MG63 (cell line): ENCODE measurements around the gene OR7A5. TPM values are rescaled to one million over a fixed set of nuclear protein-coding genes. Genes with fewer than 3 reads are reported as not detected.

ENCODE experiments used
- DNase-seq: peaks from one replicate; pipeline ENCODE4 v3.0.0-alpha.2; 2020
- H3K27me3 ChIP-seq: fragments of 250-450 bp; sonication (Bioruptor Pico); 2 replicates; pipeline ENCODE4 v1.5.1; 2020; ENCODE audit warnings: mild to moderate bottlenecking, moderate library complexity
- H3K36me3 ChIP-seq: fragments of 250-450 bp; sonication (Bioruptor Pico); 2 replicates; pipeline ENCODE4 v1.5.1; 2020; ENCODE audit warnings: mild to moderate bottlenecking, moderate library complexity
- H3K4me3 ChIP-seq: fragments of 250-450 bp; sonication (Bioruptor Pico); 2 replicates; pipeline ENCODE4 v1.5.1; 2020; ENCODE audit warnings: mild to moderate bottlenecking, moderate library complexity
- H3K9me3 ChIP-seq: fragments of 250-450 bp; sonication (Bioruptor Pico); 2 replicates; pipeline ENCODE4 v1.5.1; 2020; ENCODE audit warnings: mild to moderate bottlenecking, moderate library complexity
- total RNA-seq: library from RNA; depleted of rRNA; stranded (reverse); fragments of >200 nt; shearing (Covaris generic); gene quantifications from 2 replicates; pipeline ENCODE4 v1.2.3, GENCODE V29; 2014; ENCODE audit warnings: low replicate concordance; rRNA removed

Gene OR7A5
- not detected in 2 replicates for total RNA-seq

DNA sequence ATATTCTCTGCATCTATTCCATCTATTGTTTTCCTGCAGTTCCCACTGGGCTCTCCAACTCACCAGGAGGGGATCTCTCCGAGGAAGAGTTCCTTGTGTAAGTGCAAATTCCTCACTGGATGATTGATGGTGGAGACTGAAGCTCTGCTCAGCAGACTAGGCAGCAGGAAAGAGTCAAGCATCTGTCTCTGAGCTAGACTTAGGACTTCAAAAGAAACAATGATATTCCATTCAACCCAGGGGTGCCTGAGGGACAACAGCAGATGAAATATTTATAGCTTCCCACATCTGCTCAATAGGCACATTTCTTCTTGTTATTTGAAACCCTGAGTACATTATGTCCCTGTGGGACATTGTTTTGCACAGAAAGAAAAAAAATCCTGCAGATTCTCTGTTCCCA lies at the start of gene OR7A5, which contains the start of gene OR7C1:
Gene OR7A5, minus strand, starts transcription at position 175 of the 400 bp plus-strand sequence. CDS start 6,944 bp downstream, outside the sequence.
Gene OR7C1, minus strand, starts transcription at position 175 of the 400 bp plus-strand sequence. CDS start 35,049 bp downstream, outside the sequence.
- Histone ChIP-seq H3K9me3 (no peaks in the 10 kb centered on the region), H3K4me3 (no peak within 1 kb of the TSS), H3K27me3 (peaks cover 27% of the 10 kb centered on the region), H3K36me3 (no peaks in the 10 kb centered on the region)
- DNase-seq = no peak

GRCh38 chr19:14871619-14872230 lies 36.7 kb upstream of the OR7A5 start:
- Histone ChIP-seq H3K27me3 (peaks cover 26% of the 10 kb centered on the region), H3K9me3 (no peaks in the 10 kb centered on the region), H3K4me3 (no peak overlapping the region), H3K36me3 (no peaks in the 10 kb centered on the region)
- DNase-seq = no peak

DNA sequence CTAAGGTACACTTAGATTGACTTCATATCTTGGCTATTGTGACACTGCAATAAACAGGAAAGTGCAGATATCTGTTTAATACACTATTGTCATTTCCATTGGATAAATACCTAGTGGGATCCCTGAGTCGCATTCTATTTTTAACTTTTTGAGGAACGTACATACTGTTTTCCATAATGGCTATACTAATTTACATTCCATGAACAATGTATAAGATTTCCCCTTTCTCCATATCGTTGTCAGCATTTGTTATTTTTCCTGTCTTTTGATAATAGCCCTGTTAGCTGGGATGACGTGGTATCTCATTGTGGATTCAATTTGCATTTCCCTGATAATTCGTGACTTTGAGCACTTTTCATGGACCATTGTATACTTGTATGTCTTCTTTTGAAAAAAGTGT lies 33.5 kb upstream of the OR7A5 start:
- no peak for DNase-seq
- H3K36me3 ChIP-seq = no peaks in the 10 kb centered on the region
- peaks cover 30% of the 10 kb centered on the region for H3K27me3 ChIP-seq
- no peaks in the 10 kb centered on the region for H3K9me3 ChIP-seq
- no peak overlapping the region for H3K4me3 ChIP-seq

GRCh38 chr19:14848822-14849221 lies 13.8 kb upstream of the OR7A5 start, which contains the start of gene OR7A10:
Gene OR7A10 (minus strand): TSS chr19:14848922. CDS start chr19:14841877, 7,045 bp downstream.
- H3K27me3 ChIP-seq = peaks cover 31% of the 10 kb centered on the region
- DNase-seq = no peak

GRCh38 chr19:14843578-14843977 lies 8.6 kb upstream of the OR7A5 start:
- DNase-seq = no peak
- Histone ChIP-seq H3K4me3 (no peak overlapping the region), H3K9me3 (no peaks in the 10 kb centered on the region), H3K27me3 (peaks cover 30% of the 10 kb centered on the region), H3K36me3 (no peaks in the 10 kb centered on the region)

More at GRCh38 chr19:14848822-14849221, 13.8 kb upstream of the OR7A5 start, which contains the start of gene OR7A10:
- Histone ChIP-seq H3K9me3 (no peaks in the 10 kb centered on the region), H3K4me3 (no peak within 1 kb of the TSS), H3K36me3 (no peaks in the 10 kb centered on the region)

- H3K9me3 ChIP-seq = no peaks in the 10 kb centered on the region
- H3K27me3 ChIP-seq = peaks cover 27% of the 10 kb centered on the region
- no peak overlapping the region for H3K4me3 ChIP-seq
- no peaks in the 10 kb centered on the region for H3K36me3 ChIP-seq
- DNase-seq = no peak
These were observed 8.2 kb upstream of the OR7A5 start for GRCh38 chr19:14843169-14843568.

- no peaks in the 10 kb centered on the region for H3K9me3 ChIP-seq
- H3K4me3 ChIP-seq = no peak overlapping the region
- peaks cover 32% of the 10 kb centered on the region for H3K27me3 ChIP-seq
- DNase-seq = no peak
- no peaks in the 10 kb centered on the region for H3K36me3 ChIP-seq
These were observed 5.2 kb upstream of the OR7A5 start for GRCh38 chr19:14840206-14840605.

DNA sequence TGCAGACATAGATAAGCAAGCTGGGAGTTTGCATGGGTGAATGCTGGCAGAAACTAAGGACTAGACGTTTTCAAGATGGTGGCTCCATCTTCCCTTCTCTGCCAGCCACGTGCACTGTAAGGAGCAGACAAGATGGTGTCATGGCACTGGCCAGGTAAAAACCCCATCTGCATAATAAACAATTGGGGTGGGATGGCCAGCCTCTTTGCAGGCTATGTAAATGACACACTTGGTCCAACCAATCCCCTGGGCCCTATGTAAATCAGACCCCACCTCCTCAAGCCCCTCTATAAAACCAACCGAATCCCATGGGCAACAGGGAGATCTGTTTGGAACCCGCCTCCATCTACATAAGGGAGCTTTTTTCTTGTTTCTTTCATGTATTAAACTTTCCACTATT lies 2.4 kb upstream of the OR7A5 start:
- DNase-seq = no peak
- Histone ChIP-seq H3K9me3 (no peaks in the 10 kb centered on the region), H3K27me3 (peaks cover 28% of the 10 kb centered on the region), H3K4me3 (no peak overlapping the region), H3K36me3 (no peaks in the 10 kb centered on the region)

DNA sequence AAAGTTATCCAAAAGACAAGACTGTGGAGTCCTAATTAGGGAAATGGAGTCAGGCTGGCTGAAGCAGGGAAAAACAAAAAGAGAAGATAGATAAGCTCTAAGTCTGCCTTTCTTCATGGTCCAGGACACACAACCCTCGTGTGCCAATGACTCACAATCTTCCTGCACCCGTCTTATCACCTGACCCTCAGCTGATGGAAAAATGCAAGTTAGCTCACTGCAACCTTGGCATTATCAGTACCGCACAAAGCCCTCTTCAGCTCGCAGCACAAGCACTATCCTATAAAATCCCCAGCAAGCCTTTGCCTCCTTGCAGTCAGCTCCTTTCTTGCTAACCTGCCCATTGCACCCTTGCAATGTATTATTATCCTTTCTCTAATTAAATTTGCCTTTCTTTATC lies 4.3 kb downstream of the OR7A5 start:
- H3K36me3 ChIP-seq = no peaks in the 10 kb centered on the region
- H3K4me3 ChIP-seq = no peak overlapping the region
- no peak for DNase-seq
- no peaks in the 10 kb centered on the region; the same call in 1 of the 2 replicates for H3K9me3 ChIP-seq
- H3K27me3 ChIP-seq = peaks cover 35% of the 10 kb centered on the region

GRCh38 chr19:14826006-14826405 lies 9.0 kb downstream of the OR7A5 start:
- DNase-seq = no peak
- Histone ChIP-seq H3K27me3 (peaks cover 33% of the 10 kb centered on the region), H3K36me3 (no peaks in the 10 kb centered on the region), H3K9me3 (no peaks in the 10 kb centered on the region; the same call in 1 of the 2 replicates), H3K4me3 (no peak overlapping the region)

- H3K36me3 ChIP-seq = no peaks in the 10 kb centered on the region
- peaks cover 35% of the 10 kb centered on the region for H3K27me3 ChIP-seq
- H3K9me3 ChIP-seq = no peaks in the 10 kb centered on the region; the same call in 1 of the 2 replicates
- DNase-seq = no peak
- H3K4me3 ChIP-seq = no peak overlapping the region
These were observed 13.0 kb downstream of the OR7A5 start for GRCh38 chr19:14821937-14822336.

- no peak overlapping the region for H3K4me3 ChIP-seq
- no peaks in the 10 kb centered on the region for H3K36me3 ChIP-seq
- H3K9me3 ChIP-seq = no peaks in the 10 kb centered on the region
- no peak for DNase-seq
- peaks cover 32% of the 10 kb centered on the region for H3K27me3 ChIP-seq
These were observed 16.4 kb downstream of the OR7A5 start for GRCh38 chr19:14818588-14818987.

- H3K36me3 ChIP-seq = no peaks in the 10 kb centered on the region
- H3K4me3 ChIP-seq = no peak overlapping the region
- DNase-seq = no peak
- no peaks in the 10 kb centered on the region for H3K9me3 ChIP-seq
- H3K27me3 ChIP-seq = peaks cover 25% of the 10 kb centered on the region
These were observed 17.9 kb downstream of the OR7A5 start for GRCh38 chr19:14817052-14817451.

- Histone ChIP-seq H3K9me3 (no peaks in the 10 kb centered on the region), H3K27me3 (peaks cover 16% of the 10 kb centered on the region)
These were observed 19.9 kb downstream of the OR7A5 start for GRCh38 chr19:14814982-14815652.

GRCh38 chr19:14809272-14810057 lies 25.5 kb downstream of the OR7A5 start:
- peaks cover 3% of the 10 kb centered on the region; the same call in 1 of the 2 replicates for H3K27me3 ChIP-seq
- no peaks in the 10 kb centered on the region for H3K36me3 ChIP-seq
- no peaks in the 10 kb centered on the region for H3K9me3 ChIP-seq
- no peak for DNase-seq
- H3K4me3 ChIP-seq = no peak overlapping the region

More at GRCh38 chr19:14814982-14815652, 19.9 kb downstream of the OR7A5 start:
- H3K4me3 ChIP-seq = no peak overlapping the region
- DNase-seq = no peak
- H3K36me3 ChIP-seq = no peaks in the 10 kb centered on the region

DNA sequence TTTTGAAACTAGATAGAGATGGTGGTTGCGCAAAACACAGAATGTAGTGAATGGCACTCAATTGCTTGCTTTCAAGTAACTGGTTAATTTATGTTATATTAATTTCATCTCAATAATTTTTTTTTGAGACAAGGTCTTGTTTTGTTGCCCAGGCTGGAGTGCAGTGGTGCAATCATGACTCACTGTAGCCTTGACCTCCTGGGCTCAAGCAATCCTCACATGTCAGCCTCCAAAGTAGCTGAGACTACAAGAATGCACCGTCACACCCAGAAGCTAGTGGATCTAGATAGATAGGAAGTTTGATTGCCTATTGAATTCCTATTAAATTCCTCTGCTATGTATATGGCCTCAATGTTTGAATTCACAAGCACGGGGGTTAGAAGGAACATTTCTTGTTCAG lies 30.2 kb downstream of the OR7A5 start:
- Histone ChIP-seq H3K9me3 (no peaks in the 10 kb centered on the region), H3K4me3 (no peak overlapping the region), H3K36me3 (no peaks in the 10 kb centered on the region), H3K27me3 (peaks cover 5% of the 10 kb centered on the region)
- no peak for DNase-seq

DNA sequence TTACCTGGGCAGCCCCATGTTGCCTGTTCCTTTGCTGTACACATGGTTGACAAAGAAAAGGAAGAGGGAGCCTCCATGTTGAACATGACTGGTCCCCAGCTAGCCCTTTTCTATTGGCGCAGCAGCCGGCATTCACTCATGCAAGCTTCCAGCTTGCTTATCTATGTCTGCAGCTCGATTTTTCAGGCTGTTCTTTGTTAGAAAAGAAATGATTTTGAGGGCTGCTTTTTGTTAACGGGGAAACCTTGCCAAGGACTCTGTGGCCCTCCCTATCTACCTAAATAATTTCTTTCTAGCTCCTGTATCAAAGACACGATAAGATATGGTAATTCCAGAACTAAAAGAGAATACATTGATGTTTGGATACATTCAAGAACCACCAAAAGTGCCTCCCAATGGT lies 36.2 kb downstream of the OR7A5 start:
- H3K4me3 ChIP-seq = no peak overlapping the region
- no peaks in the 10 kb centered on the region for H3K9me3 ChIP-seq
- no peaks in the 10 kb centered on the region for H3K36me3 ChIP-seq
- no peak for DNase-seq
- peaks cover 11% of the 10 kb centered on the region for H3K27me3 ChIP-seq
